Testis (tissue), 3 donors: ENCODE data around the gene OGFOD3. TPM values are rescaled to one million over a fixed set of nuclear protein-coding genes. Genes with fewer than 3 reads are reported as not detected.
A peak's percentile ranks its signal among the peaks of the same experiment; 100 is the strongest.
"Not testable (repeated sequence)": the region's sequence is repeated elsewhere in the genome, so short reads cannot be mapped to it uniquely, and the experiment has no call there.

ENCODE experiments used
- DNase-seq: peaks from one replicate; pipeline ENCODE4 v3.0.0-alpha.2; 2019
- H3K27ac ChIP-seq, 2 donors: fragments of 200-600 bp; sonication (generic); one replicate each; pipeline ENCODE4 v1.5.1; 2019
- H3K27me3 ChIP-seq: fragments of 200-600 bp; sonication (generic); one replicate; pipeline ENCODE4 v1.5.1; 2019
- H3K36me3 ChIP-seq: fragments of 200-600 bp; sonication (generic); one replicate; pipeline ENCODE4 v1.5.1; 2017; ENCODE audit warnings: low read depth; ENCODE audit errors: missing control alignments
- H3K4me1 ChIP-seq: fragments of 200-600 bp; sonication (generic); one replicate; pipeline ENCODE4 v1.5.1; 2019
- H3K4me3 ChIP-seq, 2 donors: fragments of 200-600 bp; sonication (generic); one replicate each; pipeline ENCODE4 v1.5.1; 2017 to 2019
- H3K9me3 ChIP-seq: fragments of 200-600 bp; sonication (generic); one replicate; pipeline ENCODE4 v1.5.1; 2017
- CTCF ChIP-seq, 3 experiments: fragments of 450-650 bp in 2 of 3; fragments of 200-600 bp in 1 of 3; sonication (generic) in 1 of 3; IDR thresholded peaks; one replicate each; pipeline ENCODE4 v1.5.1; 2016 to 2019; ENCODE audit warnings: antibody characterized with exemption in 3 of 3, mild to moderate bottlenecking in 2 of 3, moderate library complexity in 1 of 3
- POLR2A ChIP-seq: fragments of 450-650 bp; IDR thresholded peaks from one replicate; pipeline ENCODE4 v1.6.1; 2017; ENCODE audit warnings: antibody characterized with exemption, mild to moderate bottlenecking, moderate library complexity
- WGBS, 2 donors: methylation state at CpG; one replicate each; pipeline ENCODE4 v1.1.5; 2018; 5-methylcytosine and 5-hydroxymethylcytosine counted together
- intact Hi-C: fragments of 100-400 bp; cut with DNase I; formaldehyde crosslinking; loops from one replicate; pipeline ENCODE4 v1.15.1; 2023; ENCODE audit warnings: low total_unique reads
- polyA plus RNA-seq: library from polyadenylated mRNA; stranded (reverse); fragments of 350-450 nt; fragmentation: Illumina TruSeq; extraction: RNeasy Lipid Tissue Mini Kit (QIAGEN cat#74804); gene quantifications from one replicate; pipeline ENCODE4 v1.2.3, GENCODE V29; 2014; ENCODE audit warnings: low read depth, low replicate concordance; ENCODE audit not compliant: insufficient read depth
- total RNA-seq, 2 donors: library from RNA; depleted of rRNA; stranded (reverse); fragments of >200 nt; gene quantifications; one replicate each; pipeline ENCODE4 v1.2.3, GENCODE V29; 2016

Gene OGFOD3
- total and polyA plus RNA-seq, 3 donors from 2014 or later: 19.6 to 37.4 (median 28.9) TPM

GRCh38 chr17:82457929-82458178, 39.5 kb upstream of the OGFOD3 start:
- WGBS, 2 donors: 0 to 2% methylated on average over 8 of the region's 8 CpGs
- Histone ChIP-seq H3K4me1 (peaks cover 33% of the 10 kb centered on the region), H3K4me3 (peak overlapping the region; percentile 82 to 96), H3K36me3 (no peaks in the 10 kb centered on the region), H3K27ac (peak overlapping the region; percentile 100), H3K27me3 (no peaks in the 10 kb centered on the region), H3K9me3 (no peaks in the 10 kb centered on the region)
- no peak for DNase-seq
- intact Hi-C loops: no loop called here
- TF ChIP-seq CTCF (IDR thresholded peaks at IDR 0.05): no peak
- no peak for TF ChIP-seq POLR2A

GRCh38 chr17:82457073-82457928, 38.9 kb upstream of the OGFOD3 start:
- no peak for DNase-seq
- WGBS, 2 donors: 22 to 32% methylated on average over 10 of the region's 10 CpGs
- H3K4me1 ChIP-seq: peaks cover 33% of the 10 kb centered on the region
- H3K4me3 ChIP-seq: peak overlapping the region; percentile 82 to 96
- intact Hi-C loops: no loop called here
- H3K36me3 ChIP-seq: no peaks in the 10 kb centered on the region
- H3K27ac ChIP-seq: peak overlapping the region; percentile 100
- H3K27me3 ChIP-seq: no peaks in the 10 kb centered on the region
- TF ChIP-seq POLR2A (no peak), CTCF (IDR thresholded peaks at IDR 0.05) (no peak)
- H3K9me3 ChIP-seq: no peaks in the 10 kb centered on the region

- intact Hi-C loops, H3K27ac ChIP-seq, DNase-seq, H3K4me3 ChIP-seq, H3K9me3 ChIP-seq, H3K27me3 ChIP-seq, H3K36me3 ChIP-seq: not testable (repeated sequence)
- 87 to 97% methylated on average over 7 to 21 of the region's 21 CpGs for WGBS, 2 donors
- H3K4me1 ChIP-seq: peaks cover 42% of the 10 kb centered on the region
Observed at GRCh38 chr17:82453706-82454105, 35.3 kb upstream of the OGFOD3 start.

GRCh38 chr17:82453151-82453550, 34.8 kb upstream of the OGFOD3 start:
- H3K4me3 ChIP-seq, DNase-seq, H3K36me3 ChIP-seq, H3K27ac ChIP-seq, H3K9me3 ChIP-seq, H3K27me3 ChIP-seq, intact Hi-C loops: not testable (repeated sequence)
- WGBS, 2 donors: 74 to 80% methylated on average over 7 of the region's 7 CpGs
- peaks cover 42% of the 10 kb centered on the region for H3K4me1 ChIP-seq

- TF ChIP-seq CTCF (IDR thresholded peaks at IDR 0.05) (no peak), POLR2A (no peak)
- Histone ChIP-seq H3K36me3 (no peaks in the 10 kb centered on the region), H3K4me1 (peaks cover 36% of the 10 kb centered on the region), H3K9me3 (no peaks in the 10 kb centered on the region), H3K4me3 (no peak overlapping the region), H3K27ac (no peak overlapping the region), H3K27me3 (no peaks in the 10 kb centered on the region)
- intact Hi-C loops: no loop called here
- 90 to 92% methylated on average over 3 of the region's 3 CpGs for WGBS, 2 donors
- no peak for DNase-seq
Observed at GRCh38 chr17:82452162-82452561, 33.8 kb upstream of the OGFOD3 start.
